WI38 (cell line): ENCODE data around the gene CLCN3.

Source experiments
- H3K4me3 ChIP-seq: 2 replicates; pipeline ENCODE4 v1.5.1; 2011; ENCODE audit warnings: low read depth, mild to moderate bottlenecking, control low read depth, low read length
- TF ChIP-seq, protein P1 (sequence below): IDR thresholded peaks from 2 replicates; pipeline ENCODE4 v1.5.1; 2012; ENCODE audit warnings: low read depth, mild to moderate bottlenecking, control low read depth, low read length

The CLCN3 gene

DNA sequence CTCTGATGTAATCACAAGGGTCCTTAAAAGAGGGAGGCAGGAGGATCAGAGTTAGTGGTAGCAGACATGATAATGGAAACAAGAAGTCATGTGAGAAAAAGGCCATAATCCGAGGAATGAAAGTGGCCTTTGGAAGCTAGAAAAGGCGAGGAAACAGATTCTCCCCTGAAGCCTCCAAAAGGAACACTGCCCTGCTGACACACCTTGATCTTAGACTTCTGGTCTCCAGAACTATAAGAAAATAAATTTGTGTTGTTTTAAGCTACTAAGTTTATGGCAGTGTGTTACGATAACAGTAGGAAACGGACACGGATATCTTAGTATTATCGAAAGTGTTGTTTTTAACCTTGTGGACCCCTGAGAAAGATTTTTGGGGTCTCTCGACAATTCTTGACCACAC is 24.4 kb downstream of the CLCN3 start:
- TF ChIP-seq, protein P1, sequence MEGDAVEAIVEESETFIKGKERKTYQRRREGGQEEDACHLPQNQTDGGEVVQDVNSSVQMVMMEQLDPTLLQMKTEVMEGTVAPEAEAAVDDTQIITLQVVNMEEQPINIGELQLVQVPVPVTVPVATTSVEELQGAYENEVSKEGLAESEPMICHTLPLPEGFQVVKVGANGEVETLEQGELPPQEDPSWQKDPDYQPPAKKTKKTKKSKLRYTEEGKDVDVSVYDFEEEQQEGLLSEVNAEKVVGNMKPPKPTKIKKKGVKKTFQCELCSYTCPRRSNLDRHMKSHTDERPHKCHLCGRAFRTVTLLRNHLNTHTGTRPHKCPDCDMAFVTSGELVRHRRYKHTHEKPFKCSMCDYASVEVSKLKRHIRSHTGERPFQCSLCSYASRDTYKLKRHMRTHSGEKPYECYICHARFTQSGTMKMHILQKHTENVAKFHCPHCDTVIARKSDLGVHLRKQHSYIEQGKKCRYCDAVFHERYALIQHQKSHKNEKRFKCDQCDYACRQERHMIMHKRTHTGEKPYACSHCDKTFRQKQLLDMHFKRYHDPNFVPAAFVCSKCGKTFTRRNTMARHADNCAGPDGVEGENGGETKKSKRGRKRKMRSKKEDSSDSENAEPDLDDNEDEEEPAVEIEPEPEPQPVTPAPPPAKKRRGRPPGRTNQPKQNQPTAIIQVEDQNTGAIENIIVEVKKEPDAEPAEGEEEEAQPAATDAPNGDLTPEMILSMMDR = no peak
- no peak overlapping the region for H3K4me3 ChIP-seq

DNA sequence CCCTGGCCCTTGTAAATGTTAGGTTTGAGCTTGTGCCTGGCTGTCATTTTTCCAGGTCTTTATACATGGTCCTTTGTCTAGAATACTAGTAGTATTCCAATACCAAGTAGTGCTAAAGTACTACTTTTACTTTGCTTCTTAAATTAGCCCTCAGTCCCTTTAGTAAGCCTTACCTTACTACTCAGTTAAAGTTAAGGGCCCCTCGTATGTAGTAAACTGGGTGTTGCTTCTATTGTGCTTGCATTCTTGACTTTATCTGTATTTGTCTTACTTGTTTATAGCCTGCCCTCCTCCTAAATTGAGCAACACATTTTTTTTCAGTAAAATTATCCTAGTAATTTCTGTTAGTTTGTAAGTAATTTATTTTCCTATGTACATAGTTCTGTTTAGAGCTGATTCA is 25.2 kb downstream of the CLCN3 start:
- TF ChIP-seq, protein P1 = no peak
- H3K4me3 ChIP-seq = no peak overlapping the region

DNA sequence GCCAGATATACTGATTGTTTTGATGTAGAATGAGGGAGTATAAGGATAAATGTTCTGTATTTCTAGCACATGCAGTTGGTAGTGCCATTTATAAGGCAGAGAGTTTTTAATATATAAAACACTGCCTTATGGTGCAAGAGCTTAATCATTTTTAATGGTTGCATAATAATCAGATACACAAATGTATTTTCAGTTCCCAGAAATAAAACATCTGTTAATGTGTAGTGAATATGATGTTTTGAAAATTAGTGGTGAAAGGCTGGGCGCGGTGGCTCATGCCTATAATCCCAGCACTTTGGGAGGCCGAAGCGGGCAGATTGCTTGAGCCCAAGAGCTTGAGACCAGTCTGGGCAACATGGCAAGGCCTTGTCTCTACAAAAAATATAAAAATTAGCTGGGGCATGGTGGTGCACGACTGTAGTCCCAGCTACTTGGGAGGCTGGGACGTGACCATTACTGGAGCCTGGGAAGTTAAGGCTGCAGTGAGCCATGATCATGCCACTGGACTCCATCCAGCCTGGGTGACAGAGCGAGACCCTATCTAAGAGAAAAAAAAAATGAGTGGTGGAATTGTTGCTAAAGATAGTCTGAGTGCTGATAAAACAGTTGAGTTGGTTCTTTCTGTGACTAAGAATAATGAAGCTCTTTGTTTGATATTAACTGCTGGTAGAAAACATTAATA is 29.3 kb downstream of the CLCN3 start:
- no peak overlapping the region for H3K4me3 ChIP-seq
- TF ChIP-seq, protein P1 = no peak

DNA sequence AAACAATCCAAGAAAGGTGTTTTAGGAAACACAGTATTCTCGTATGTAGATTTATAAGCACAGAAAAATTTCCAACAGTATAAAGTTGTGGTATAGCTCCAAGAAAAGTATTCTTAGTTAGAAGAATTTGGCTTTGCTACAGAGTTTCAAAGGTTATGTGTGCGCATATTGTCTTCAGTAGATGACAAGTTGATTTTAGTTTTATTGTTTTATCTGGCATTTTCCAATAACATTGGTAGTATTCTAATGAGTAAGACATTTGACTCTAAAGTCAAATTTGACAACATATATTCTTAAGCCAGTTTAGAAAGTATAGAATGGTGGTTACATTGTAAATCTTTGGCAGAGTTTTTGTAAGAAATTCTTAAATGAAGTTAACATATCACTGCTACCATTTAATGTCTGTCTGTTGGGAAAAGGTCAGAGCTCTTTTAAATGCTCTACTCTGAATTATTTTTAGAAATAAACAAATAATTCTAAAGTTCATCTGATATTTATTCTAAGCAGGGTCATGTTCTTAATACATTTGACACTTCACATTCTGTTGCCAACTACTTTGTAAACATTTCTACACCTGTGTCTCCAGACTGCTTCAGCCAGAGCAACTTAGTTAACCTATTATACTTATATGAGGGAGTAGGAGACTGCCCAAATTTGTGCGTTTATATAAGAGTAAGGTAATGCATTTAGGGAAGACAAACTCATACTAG is 30.0 kb downstream of the CLCN3 start:
- no peak overlapping the region for H3K4me3 ChIP-seq
- TF ChIP-seq, protein P1 = no peak

DNA sequence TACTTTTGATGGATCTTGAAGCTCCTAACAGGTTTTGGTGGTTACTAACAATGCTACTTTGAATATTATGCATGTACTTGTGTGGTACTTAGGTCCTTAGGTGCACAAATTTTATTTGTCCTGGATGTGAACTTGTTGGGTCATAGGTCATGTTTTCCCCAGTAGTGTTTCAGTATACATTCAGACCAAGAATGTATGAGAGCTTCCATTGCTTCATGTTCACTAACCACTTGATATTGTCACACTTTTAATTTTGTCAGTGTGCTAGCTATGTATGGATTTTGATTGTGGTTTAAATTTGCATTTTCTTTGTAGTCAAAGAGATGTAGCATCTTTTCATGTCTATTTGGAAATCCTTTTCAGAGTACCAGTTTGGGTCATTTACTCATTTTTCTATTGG is 32.2 kb downstream of the CLCN3 start:
- TF ChIP-seq, protein P1 = no peak

DNA sequence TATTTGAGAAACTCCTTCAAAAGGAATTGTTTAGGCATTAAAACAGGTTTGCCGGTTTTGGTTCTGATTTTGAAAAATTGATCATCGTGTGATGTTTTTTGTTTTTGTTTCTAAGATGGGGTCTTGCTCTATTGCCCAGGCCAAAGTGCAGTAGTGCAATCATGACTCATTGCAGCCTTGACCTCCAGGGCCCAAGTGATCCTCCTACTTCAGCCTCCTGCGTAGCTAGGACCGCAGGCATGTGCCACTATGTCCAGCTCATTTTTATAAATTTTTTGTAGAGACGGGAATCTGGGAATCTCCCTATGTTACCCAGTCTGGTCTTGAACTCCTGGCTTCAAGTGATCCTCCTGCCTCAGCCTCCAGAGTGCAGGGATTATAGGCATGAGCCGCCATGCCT is 35.0 kb downstream of the CLCN3 start:
- TF ChIP-seq, protein P1 = no peak
- H3K4me3 ChIP-seq = no peak overlapping the region

More for the DNA sequence above, 32.2 kb downstream of the CLCN3 start:
- no peak overlapping the region for H3K4me3 ChIP-seq

DNA sequence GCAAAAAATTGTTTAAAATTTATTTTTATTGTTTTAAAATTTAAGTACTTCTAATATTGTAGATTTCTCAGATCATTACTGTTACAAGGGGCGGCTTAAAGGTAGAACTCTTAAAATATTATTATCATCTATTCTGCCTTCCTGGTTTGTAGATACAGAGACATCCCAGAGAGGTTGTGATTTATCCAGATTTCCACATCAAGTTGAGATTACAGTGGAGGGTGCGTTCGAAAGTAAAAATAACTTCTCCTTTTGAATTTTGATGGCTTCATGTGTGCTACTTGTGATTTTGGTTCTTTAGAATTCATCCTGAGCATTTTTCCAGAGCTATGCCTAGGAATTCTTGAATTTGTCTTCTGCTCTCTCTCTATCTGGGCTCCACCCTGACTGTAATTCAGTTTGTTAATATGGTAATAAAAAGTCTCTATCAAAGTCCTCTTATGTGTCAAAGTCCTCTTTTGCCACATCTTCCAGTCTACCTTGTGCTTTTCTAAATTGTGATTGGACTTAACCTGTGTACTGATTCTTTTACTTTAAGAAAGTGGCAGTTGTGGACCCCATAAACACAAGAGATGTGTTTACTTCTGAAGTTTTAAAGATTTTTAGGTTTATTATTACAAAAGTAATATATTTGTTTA is 37.2 kb downstream of the CLCN3 start:
- H3K4me3 ChIP-seq = no peak overlapping the region
- TF ChIP-seq, protein P1 = no peak
